CD14-positive monocyte (primary cell): ENCODE results near the gene RRM1. TPM values are rescaled to one million over a fixed set of nuclear protein-coding genes. Genes with fewer than 3 reads are reported as not detected.

Experiments
- DNase-seq, 3 donors: peaks; one replicate each; pipeline ENCODE4 v3.0.0-alpha.2; 2011 to 2022
- H2AFZ ChIP-seq: 2 replicates; pipeline ENCODE4 v1.6.0; 2012; ENCODE audit warnings: mild to moderate bottlenecking, low read depth, low read length, inconsistent platforms; ENCODE audit not compliant: insufficient read depth, poor library complexity, severe bottlenecking
- H3K27ac ChIP-seq, 2 donors: 1 replicate in 1 of 2; 2 replicates in 1 of 2; pipeline ENCODE4 v1.5.1; 2012 to 2013; ENCODE audit warnings: low read length in 2 of 2, control low read depth in 1 of 2, inconsistent platforms in 1 of 2, low read depth in 1 of 2, mild to moderate bottlenecking in 1 of 2
- H3K27me3 ChIP-seq, 2 donors: one replicate each; pipeline versions ENCODE4 v1.6.0 to v1.6.1; 2011 to 2013; ENCODE audit warnings: low read length in 2 of 2; ENCODE audit not compliant: control insufficient read depth in 2 of 2, insufficient read depth in 2 of 2
- H3K36me3 ChIP-seq, 2 donors: replicated peaks in 1 of 2; 1 replicate in 1 of 2; 2 replicates in 1 of 2; pipeline versions ENCODE4 v1.5.1 to v1.6.1; 2012 to 2013; ENCODE audit warnings: low read length in 2 of 2, control low read depth in 1 of 2, inconsistent platforms in 1 of 2, mild to moderate bottlenecking in 1 of 2; ENCODE audit not compliant: insufficient read depth in 2 of 2, control insufficient read depth in 1 of 2
- H3K4me1 ChIP-seq, 2 donors: 1 replicate in 1 of 2; 2 replicates in 1 of 2; pipeline versions ENCODE4 v1.5.1 to v1.6.1; 2012 to 2013; ENCODE audit warnings: low read length in 2 of 2, control low read depth in 1 of 2, inconsistent platforms in 1 of 2, mild to moderate bottlenecking in 1 of 2, moderate library complexity in 1 of 2; ENCODE audit not compliant: insufficient read depth in 2 of 2, control insufficient read depth in 1 of 2
- H3K4me2 ChIP-seq: replicated peaks from 2 replicates; pipeline ENCODE3; 2012; ENCODE audit warnings: low read length, moderate library complexity, mild to moderate bottlenecking; ENCODE audit not compliant: poor library complexity, severe bottlenecking; ENCODE audit errors: extremely low read depth
- H3K4me3 ChIP-seq, 3 experiments: fragments of 200-600 bp in 1 of 3; sonication (generic) in 1 of 3; replicated peaks in 1 of 3; 1 replicate in 2 of 3; 2 replicates in 1 of 3; pipeline ENCODE4 v1.5.1; 2011 to 2013; ENCODE audit warnings: low read length in 3 of 3, mild to moderate bottlenecking in 3 of 3, control low read depth in 2 of 3, low read depth in 2 of 3, inconsistent platforms in 1 of 3, moderate library complexity in 1 of 3
- H3K79me2 ChIP-seq: 2 replicates; pipeline ENCODE4 v1.6.0; 2012; ENCODE audit warnings: mild to moderate bottlenecking, control low read depth, inconsistent platforms, low read length, moderate library complexity; ENCODE audit not compliant: insufficient read depth
- H3K9ac ChIP-seq: 2 replicates; pipeline ENCODE4 v1.6.0; 2017; ENCODE audit warnings: low read length, mild to moderate bottlenecking; ENCODE audit not compliant: insufficient read depth, poor library complexity, severe bottlenecking
- H3K9me3 ChIP-seq, 2 donors: replicated peaks in 1 of 2; 1 replicate in 1 of 2; 2 replicates in 1 of 2; pipeline versions ENCODE4 v1.5.1 to v1.6.1; 2012 to 2013; ENCODE audit warnings: low read length in 2 of 2, control low read depth in 1 of 2; ENCODE audit not compliant: control insufficient read depth in 1 of 2, insufficient read depth in 1 of 2
- H4K20me1 ChIP-seq: 2 replicates; pipeline ENCODE4 v1.6.0; 2012; ENCODE audit warnings: mild to moderate bottlenecking, low read length, control low read depth, moderate library complexity; ENCODE audit not compliant: insufficient read depth
- H3K27ac Mint-ChIP-seq, 7 donors: one replicate each; pipeline ENCODE4 v1.8.0; 2020; ENCODE audit warnings: mild to moderate bottlenecking in 7 of 7, mixed read lengths in 7 of 7, moderate library complexity in 6 of 7, inconsistent platforms in 2 of 7
- H3K27me3 Mint-ChIP-seq, 3 donors: one replicate each; pipeline ENCODE4 v1.8.0; 2021 to 2022; ENCODE audit warnings: low read depth in 3 of 3, mild to moderate bottlenecking in 3 of 3, mixed read lengths in 3 of 3, moderate library complexity in 3 of 3, inconsistent platforms in 1 of 3
- H3K36me3 Mint-ChIP-seq, 2 donors: one replicate each; pipeline ENCODE4 v1.8.0; 2020; ENCODE audit warnings: mixed read lengths in 2 of 2, inconsistent platforms in 1 of 2, mild to moderate bottlenecking in 1 of 2
- H3K4me1 Mint-ChIP-seq: one replicate; pipeline ENCODE4 v1.8.0; 2020; ENCODE audit warnings: mild to moderate bottlenecking, mixed read lengths
- H3K4me3 Mint-ChIP-seq, 2 donors: one replicate each; pipeline ENCODE4 v1.8.0; 2020; ENCODE audit warnings: mild to moderate bottlenecking in 2 of 2, mixed read lengths in 2 of 2, moderate library complexity in 1 of 2
- H3K9me3 Mint-ChIP-seq, 7 donors: one replicate each; pipeline ENCODE4 v1.8.0; 2020 to 2022; ENCODE audit warnings: mixed read lengths in 7 of 7, mild to moderate bottlenecking in 6 of 7, moderate library complexity in 6 of 7, inconsistent platforms in 2 of 7
- WGBS: methylation state at CpG from one replicate; pipeline ENCODE4 v1.1.5; 2013; ENCODE audit warnings: missing lambda C conversion rate; ENCODE audit not compliant: insufficient coverage; 5-methylcytosine and 5-hydroxymethylcytosine counted together
- intact Hi-C, 2 donors: fragments of 100-400 bp; cut with micrococcal nuclease; formaldehyde crosslinking; loops; one replicate each; pipeline versions ENCODE4 v1.15.0 to v1.15.1; 2023
- polyA plus RNA-seq, 3 donors: library from polyadenylated mRNA; depleted of rRNA in 1 of 3; unstranded in 2 of 3; stranded (reverse) in 1 of 3; fragments of 300-500 nt in 2 of 3; fragments of >200 nt in 1 of 3; fragmentation: Illumina TruSeq in 2 of 3; gene quantifications; 1 replicate in 2 of 3; 2 replicates in 1 of 3; pipeline ENCODE4 v1.2.3, GENCODE V29; 2012 to 2021
- TF ChIP-seq, protein P1 (sequence below): fragments of 200-600 bp; IDR thresholded peaks from one replicate; pipeline ENCODE4 v1.8.0; 2022; ENCODE audit warnings: antibody characterized with exemption, mild to moderate bottlenecking

RRM1 gene
- polyA plus RNA-seq, 3 donors: 5.4 to 16.1 (median 11.5) TPM

DNA sequence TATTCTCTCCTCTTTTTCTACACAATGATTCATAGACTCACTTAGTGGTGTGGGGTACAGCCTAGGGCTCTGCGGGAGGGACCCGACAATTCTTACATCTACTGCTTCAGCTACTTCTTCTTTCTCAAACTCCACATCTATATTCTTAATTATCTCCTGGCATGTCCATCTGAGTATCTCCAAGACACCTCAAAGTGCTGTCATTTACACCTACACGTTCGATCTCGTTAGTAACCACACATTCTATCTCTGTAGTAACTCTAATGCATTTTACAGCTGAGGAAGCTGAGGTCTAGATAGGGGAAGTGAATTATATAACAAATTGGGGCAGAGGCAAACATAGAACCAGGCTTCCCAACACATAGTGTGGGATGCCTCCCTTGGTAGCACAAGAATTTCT, 27.7 kb upstream of the RRM1 start:
- intact Hi-C loops: loop anchor here in 1 of 2 donors (10.0 kb wide), 1 partner anchor 142 kb away; no protein-coding TSS in a partner anchor
- no peaks in the 10 kb centered on the region for H3K9me3 ChIP-seq
- H3K9ac ChIP-seq: no peak overlapping the region
- no peak overlapping the region for H3K4me3 Mint-ChIP-seq
- peak overlapping the region in 1 of 2 donors; percentile 61 for H3K27ac ChIP-seq
- H3K36me3 ChIP-seq: peaks cover 34 to 77% of the 10 kb centered on the region in 2 donors
- peaks cover 26% of the 10 kb centered on the region for H4K20me1 ChIP-seq
- no CpG with 5 or more reads among the region's 5 CpGs for WGBS
- H3K4me2 ChIP-seq: no peak overlapping the region
- H3K4me1 Mint-ChIP-seq: peaks cover 38% of the 10 kb centered on the region
- H3K27ac Mint-ChIP-seq: peak overlapping the region; percentile 6 to 72 (median 20)
- no peaks in the 10 kb centered on the region for H3K27me3 ChIP-seq
- H3K79me2 ChIP-seq: peaks cover 6% of the 10 kb centered on the region
- DNase-seq: peak; percentile 11 to 21 (median 13)
- H3K27me3 Mint-ChIP-seq: no peaks in the 10 kb centered on the region
- no peaks in the 10 kb centered on the region for H3K9me3 Mint-ChIP-seq
- peaks cover 49 to 63% of the 10 kb centered on the region in 2 donors for H3K36me3 Mint-ChIP-seq
- H3K4me1 ChIP-seq: peaks cover 24 to 25% of the 10 kb centered on the region in 2 donors
- H2AFZ ChIP-seq: no peak overlapping the region
- H3K4me3 ChIP-seq: no peak overlapping the region
- TF ChIP-seq, protein P1, sequence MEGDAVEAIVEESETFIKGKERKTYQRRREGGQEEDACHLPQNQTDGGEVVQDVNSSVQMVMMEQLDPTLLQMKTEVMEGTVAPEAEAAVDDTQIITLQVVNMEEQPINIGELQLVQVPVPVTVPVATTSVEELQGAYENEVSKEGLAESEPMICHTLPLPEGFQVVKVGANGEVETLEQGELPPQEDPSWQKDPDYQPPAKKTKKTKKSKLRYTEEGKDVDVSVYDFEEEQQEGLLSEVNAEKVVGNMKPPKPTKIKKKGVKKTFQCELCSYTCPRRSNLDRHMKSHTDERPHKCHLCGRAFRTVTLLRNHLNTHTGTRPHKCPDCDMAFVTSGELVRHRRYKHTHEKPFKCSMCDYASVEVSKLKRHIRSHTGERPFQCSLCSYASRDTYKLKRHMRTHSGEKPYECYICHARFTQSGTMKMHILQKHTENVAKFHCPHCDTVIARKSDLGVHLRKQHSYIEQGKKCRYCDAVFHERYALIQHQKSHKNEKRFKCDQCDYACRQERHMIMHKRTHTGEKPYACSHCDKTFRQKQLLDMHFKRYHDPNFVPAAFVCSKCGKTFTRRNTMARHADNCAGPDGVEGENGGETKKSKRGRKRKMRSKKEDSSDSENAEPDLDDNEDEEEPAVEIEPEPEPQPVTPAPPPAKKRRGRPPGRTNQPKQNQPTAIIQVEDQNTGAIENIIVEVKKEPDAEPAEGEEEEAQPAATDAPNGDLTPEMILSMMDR: no peak

DNA sequence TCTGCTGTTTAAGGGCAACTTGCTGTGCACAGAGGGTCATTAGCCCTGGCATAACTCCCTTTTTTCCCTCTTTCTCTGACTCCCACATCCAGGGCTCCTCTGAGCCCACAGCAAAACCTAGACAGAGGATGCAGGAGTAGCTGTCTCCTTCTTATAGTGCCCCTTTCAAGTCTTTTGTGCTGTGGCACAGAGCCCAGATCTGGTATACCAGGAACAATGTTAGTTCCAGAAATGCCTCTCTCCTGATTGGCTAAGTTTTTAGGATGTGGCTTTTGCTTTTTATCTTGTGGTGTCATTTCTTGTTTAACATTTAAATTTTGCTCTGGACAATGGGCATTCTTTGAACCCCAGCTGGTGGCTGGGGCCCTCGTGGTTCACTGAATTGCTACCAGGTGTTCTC, 25.6 kb upstream of the RRM1 start:
- Histone ChIP-seq H3K79me2 (peaks cover 11% of the 10 kb centered on the region), H3K4me2 (no peak overlapping the region), H3K27me3 (no peaks in the 10 kb centered on the region), H3K4me3 (no peak overlapping the region), H2AFZ (no peak overlapping the region), H3K4me1 (peaks cover 24 to 25% of the 10 kb centered on the region in 2 donors), H4K20me1 (peaks cover 29% of the 10 kb centered on the region), H3K9ac (no peak overlapping the region), H3K36me3 (peaks cover 38 to 72% of the 10 kb centered on the region in 2 donors), H3K27ac (peak overlapping the region in 1 of 2 donors; percentile 72), H3K9me3 (no peaks in the 10 kb centered on the region)
- DNase-seq: no peak
- WGBS: no CpG with 5 or more reads among the region's 1 CpG
- intact Hi-C loops: loop anchor here in 1 of 2 donors (2.0 to 10.0 kb wide), 2 partner anchors 144 to 220 kb away; no protein-coding TSS in a partner anchor
- Mint-ChIP-seq H3K27me3 (no peaks in the 10 kb centered on the region), H3K4me3 (no peak overlapping the region), H3K27ac (peak overlapping the region; percentile 14 to 85 (median 72)), H3K9me3 (no peaks in the 10 kb centered on the region), H3K4me1 (peaks cover 42% of the 10 kb centered on the region), H3K36me3 (peaks cover 49 to 65% of the 10 kb centered on the region in 2 donors)
- TF ChIP-seq, protein P1: no peak
